ENCODE measurements around the gene CRB2.
A peak's percentile ranks its signal among the peaks of the same experiment; 100 is the strongest.
"Not testable (repeated sequence)": the region's sequence is repeated elsewhere in the genome, so short reads cannot be mapped to it uniquely, and the experiment has no call there.

The CRB2 gene

DNA sequence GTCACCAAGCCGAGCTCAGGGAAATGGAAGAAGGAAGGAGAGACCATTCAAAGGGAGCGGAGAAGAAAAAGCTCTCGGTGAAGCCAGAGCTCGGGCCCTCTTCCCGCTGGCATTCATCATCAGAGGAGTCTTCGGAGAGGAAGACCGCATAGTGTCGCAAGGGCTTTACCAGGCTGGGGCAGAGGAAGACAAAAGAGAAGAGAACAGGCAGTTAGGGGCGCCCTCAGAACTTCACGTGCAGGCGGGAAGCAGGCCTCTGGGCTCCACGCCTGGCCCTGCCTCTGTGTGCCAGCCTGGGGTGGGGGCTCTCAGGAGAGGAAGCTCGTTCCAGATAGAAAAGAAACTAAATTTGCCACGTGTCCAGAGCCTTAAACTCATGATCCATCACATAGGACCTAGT, 31.7 kb downstream of the CRB2 start:
- no peak for DNase-seq

- DNase-seq = no peak
These were observed 33.1 kb downstream of the CRB2 start for GRCh38 chr9:123389070-123389469.

GRCh38 chr9:123389698-123390097, 33.7 kb downstream of the CRB2 start:
- no peak for DNase-seq

GRCh38 chr9:123390337-123391135, 34.5 kb downstream of the CRB2 start:
- no peak for DNase-seq

DNA sequence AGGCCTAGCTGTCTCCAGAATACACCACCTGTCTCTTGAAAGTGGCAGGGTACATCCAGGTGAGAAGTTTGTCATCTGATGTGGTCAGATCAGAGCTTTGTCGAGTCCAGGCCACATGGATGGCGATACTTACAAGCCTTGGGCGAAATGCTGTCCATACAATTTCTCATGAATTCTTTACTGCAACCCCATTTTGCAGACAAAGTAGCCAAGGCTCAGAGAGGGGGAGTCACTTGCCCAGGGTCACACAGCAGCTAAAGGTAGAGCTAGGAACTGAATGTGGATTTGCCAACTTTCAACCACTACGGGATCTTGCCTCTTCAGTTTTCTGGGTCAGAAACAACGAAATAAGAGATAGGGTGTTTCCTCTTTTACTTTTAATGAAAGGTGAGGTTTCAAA, 35.2 kb downstream of the CRB2 start:
- no peak for DNase-seq

- no peak for DNase-seq
These were observed 35.9 kb downstream of the CRB2 start for GRCh38 chr9:123391946-123392345.

- DNase-seq = no peak
These were observed 36.8 kb downstream of the CRB2 start for GRCh38 chr9:123392802-123393201.

GRCh38 chr9:123394291-123395235, 38.6 kb downstream of the CRB2 start:
- DNase-seq = no peak

GRCh38 chr9:123395276-123395688, 39.3 kb downstream of the CRB2 start:
- DNase-seq = no peak

GRCh38 chr9:123395689-123396511, 39.9 kb downstream of the CRB2 start:
- no peak for DNase-seq

DNA sequence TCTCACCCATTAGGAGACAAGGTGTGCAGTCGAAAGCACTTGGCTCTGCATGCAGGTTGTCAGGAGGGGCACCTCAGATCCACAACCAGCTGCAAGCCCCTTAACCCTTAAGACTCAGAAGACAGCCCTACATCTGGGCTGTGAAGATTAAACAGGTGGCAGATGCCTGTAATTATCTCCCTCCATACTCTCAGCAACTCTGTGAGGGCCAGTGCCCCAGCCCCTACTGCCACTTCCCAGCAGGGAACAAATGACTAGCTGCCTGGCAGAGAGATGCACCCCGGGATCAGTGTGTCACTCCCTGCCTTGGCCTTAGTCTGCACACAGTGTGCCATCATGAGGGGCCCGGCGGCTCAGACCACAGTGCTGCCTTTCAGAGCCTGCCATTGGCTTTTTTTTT, 42.0 kb downstream of the CRB2 start:
- DNase-seq = no peak

GRCh38 chr9:123398938-123399337, 42.9 kb downstream of the CRB2 start:
- not testable (repeated sequence) for DNase-seq

DNA sequence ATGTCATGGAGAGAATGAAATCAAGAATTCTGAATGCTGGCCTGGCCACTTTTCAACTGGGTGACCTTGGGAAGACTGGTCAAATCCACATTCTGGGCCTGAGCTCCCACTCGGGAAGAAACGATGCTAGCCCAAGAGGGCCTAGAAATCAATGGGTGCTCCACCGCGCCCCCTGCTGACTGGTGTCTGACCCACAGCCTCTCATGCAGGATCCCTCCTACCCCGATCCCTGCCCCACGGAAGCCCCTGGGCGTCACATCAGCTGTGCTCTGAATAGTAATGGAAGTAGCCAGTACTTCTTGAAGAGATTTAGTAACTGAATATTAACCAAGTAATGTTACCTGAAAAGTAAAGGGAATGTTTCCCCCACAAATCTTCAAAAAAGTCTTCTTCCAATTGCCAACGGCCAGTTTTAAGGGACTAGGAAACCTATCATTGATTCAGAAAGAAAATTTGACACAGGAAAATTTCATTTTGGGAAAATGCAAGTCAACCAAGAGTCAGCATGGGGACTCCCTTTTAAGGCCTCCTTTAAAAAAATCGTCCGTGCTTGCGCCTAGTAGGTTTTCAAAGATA, 43.9 kb downstream of the CRB2 start:
- DNase-seq = peak; percentile 13

GRCh38 chr9:123400926-123401503, 45.0 kb downstream of the CRB2 start:
- no peak for DNase-seq

GRCh38 chr9:123401879-123402513, 46.0 kb downstream of the CRB2 start:
- no peak for DNase-seq

- DNase-seq = no peak
These were observed 47.0 kb downstream of the CRB2 start for GRCh38 chr9:123402981-123403509.

- DNase-seq = no peak
These were observed 50.0 kb downstream of the CRB2 start for GRCh38 chr9:123406016-123406415.

- DNase-seq = no peak
These were observed 50.8 kb downstream of the CRB2 start for GRCh38 chr9:123406691-123407216.

GRCh38 chr9:123407217-123407851, 51.3 kb downstream of the CRB2 start:
- DNase-seq = no peak

Data from stimulated activated CD4-positive, alpha-beta T cell treated with anti-CD3 and anti-CD28 coated beads, Interleukin-4, amount 100 ng/mL, for 24 hours (primary cell).